ENCODE data around the gene OCA2. TPM values are rescaled to one million over a fixed set of nuclear protein-coding genes. Genes with fewer than 3 reads are reported as not detected.
A peak's percentile ranks its signal among the peaks of the same experiment; 100 is the strongest.

OCA2 gene
- polyA plus RNA-seq, 6 donors from 2014 or later = 0.09 to 0.23 TPM; not detected in 4

DNA sequence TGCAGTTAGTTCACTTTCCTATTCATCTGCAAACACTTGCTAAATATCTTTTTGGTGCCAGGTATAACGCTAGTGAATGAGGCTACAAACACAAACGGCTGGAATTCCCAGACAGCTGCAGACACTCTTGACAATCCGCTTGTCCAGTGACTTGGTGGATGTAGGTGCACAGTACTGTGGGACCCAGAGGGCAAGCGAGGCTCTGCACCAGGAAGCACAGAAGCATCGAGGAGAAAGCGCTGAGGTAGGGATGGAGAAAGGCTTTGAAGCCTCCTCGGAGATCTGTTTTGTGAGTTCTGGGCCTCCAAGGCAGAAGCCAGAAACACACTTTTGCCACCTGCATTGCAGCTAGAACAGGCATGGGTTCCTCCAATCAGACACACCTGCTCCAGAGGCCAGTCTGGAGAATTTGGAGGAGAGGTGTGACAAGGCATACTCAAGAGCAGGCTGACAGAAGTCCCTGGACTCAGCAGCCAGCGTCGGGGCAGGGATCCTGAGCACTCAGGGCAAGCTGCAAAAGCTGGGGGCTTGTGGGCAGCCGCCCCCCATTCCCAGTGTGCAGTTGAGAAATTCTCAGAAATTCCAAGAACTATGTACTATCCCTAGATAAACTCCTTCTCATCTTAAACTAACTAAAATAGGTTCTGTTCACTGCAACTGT lies 232.5 kb downstream of the OCA2 start:
- H3K4me3 Mint-ChIP-seq = no peak overlapping the region
- DNase-seq = no peak
- ATAC-seq (ENCODE audit: low read depth in 2 of 2) = no peak
- no peak overlapping the region for H3K27ac Mint-ChIP-seq
- peaks cover 0 to 8% (median 0%) of the 10 kb centered on the region in 3 donors for H3K27me3 Mint-ChIP-seq
- H3K4me1 Mint-ChIP-seq = peaks cover 4 to 7% (median 6%) of the 10 kb centered on the region in 3 donors
- H3K36me3 Mint-ChIP-seq = peaks cover 0 to under 1% of the 10 kb centered on the region in 2 donors
- peaks cover 0 to 6% (median 5%) of the 10 kb centered on the region in 7 donors for H3K9me3 Mint-ChIP-seq

DNA sequence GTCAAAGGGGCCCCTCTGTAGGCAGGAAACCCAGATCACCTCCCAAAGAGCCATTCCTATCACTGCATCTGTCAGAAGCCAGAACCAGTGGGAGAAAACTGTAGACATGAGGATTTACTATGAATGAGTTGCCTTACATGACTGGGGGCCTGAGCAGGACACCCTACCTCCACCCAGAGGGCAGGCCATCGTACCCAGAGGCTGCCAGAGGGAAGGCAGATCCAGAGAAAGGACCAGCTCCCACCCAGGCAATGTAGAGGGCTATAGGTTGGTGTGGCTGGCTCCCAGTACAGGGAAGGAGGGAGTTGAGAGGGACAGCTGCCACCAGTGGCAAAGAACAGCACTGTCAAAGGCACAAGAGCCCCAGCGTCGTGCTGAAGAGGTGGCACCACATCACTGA lies 233.2 kb downstream of the OCA2 start:
- ATAC-seq (ENCODE audit: low read depth in 2 of 2) (no peak), DNase-seq (no peak)
- peaks cover 0 to 13% (median 7%) of the 10 kb centered on the region in 7 donors for H3K9me3 Mint-ChIP-seq
- peak overlapping the region in 2 of 6 donors; percentile 42 to 47 for H3K27ac Mint-ChIP-seq
- no peak overlapping the region for H3K4me3 Mint-ChIP-seq
- H3K4me1 Mint-ChIP-seq = peaks cover 4 to 7% (median 6%) of the 10 kb centered on the region in 3 donors
- H3K36me3 Mint-ChIP-seq = peaks cover 0 to 7% of the 10 kb centered on the region in 2 donors
- H3K27me3 Mint-ChIP-seq = peaks cover 0 to 8% (median 0%) of the 10 kb centered on the region in 3 donors

DNA sequence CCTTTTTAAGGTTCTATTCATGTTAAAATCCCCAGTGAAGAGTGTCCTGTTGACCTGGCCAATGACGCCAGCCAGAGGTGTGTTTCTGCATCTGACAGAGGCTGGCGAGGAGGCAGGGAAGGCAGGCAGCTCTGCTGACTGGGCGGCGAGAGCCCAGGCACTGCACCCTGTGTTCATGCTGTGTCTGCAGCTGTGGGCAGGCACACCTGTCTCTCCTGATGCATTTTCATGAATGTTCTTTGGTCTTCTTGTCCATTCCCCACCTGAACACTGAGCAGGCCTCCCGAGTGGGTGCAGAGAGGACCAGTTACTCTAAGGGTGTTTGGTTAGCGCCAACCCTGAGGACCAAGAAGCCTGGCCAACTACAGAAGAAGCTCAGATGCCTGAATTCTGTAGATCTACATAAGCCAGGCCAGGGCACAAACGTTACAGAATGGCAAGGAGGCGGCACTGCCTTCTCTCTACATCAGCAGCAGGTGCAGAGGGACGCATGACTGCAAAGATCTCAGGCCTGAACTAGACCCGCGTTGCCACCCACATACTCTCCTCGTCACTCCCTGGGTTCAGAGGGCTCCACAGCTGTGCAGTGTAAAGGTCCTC lies 233.7 kb downstream of the OCA2 start:
- H3K27me3 Mint-ChIP-seq = peaks cover 0 to 8% (median 0%) of the 10 kb centered on the region in 3 donors
- H3K4me3 Mint-ChIP-seq = no peak overlapping the region
- H3K27ac Mint-ChIP-seq = no peak overlapping the region
- H3K9me3 Mint-ChIP-seq = peaks cover 0 to 15% (median 7%) of the 10 kb centered on the region in 7 donors
- H3K36me3 Mint-ChIP-seq = peaks cover 0 to 11% of the 10 kb centered on the region in 2 donors
- DNase-seq = no peak
- peaks cover 4 to 7% (median 6%) of the 10 kb centered on the region in 3 donors for H3K4me1 Mint-ChIP-seq
- peak in 1 of 2 donors; percentile 23 for ATAC-seq (ENCODE audit: low read depth in 2 of 2)

DNA sequence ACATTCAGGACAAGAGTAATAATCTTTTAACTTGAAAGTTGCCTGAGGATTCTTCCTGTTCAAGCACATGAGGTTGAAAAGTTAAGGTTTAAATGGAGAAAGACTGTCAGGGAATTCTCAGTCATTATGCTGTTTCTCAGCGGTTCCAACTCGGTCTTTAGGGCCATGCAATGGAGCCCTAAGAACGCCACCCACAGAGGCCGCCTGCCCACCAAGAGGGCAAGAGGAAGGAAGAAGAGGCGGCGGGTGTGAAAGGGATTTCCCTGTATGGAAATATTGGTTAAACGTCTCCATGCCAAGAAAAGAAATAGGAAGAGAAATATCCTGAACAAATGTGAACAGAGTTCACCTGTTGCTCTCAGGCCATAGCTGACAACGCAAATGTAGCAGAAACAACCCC lies 234.4 kb downstream of the OCA2 start:
- H3K4me3 Mint-ChIP-seq = peak overlapping the region in 1 of 8 donors; percentile 51
- DNase-seq (no peak), ATAC-seq (ENCODE audit: low read depth in 2 of 2) (no peak)
- peaks cover 0 to 8% (median 0%) of the 10 kb centered on the region in 3 donors for H3K27me3 Mint-ChIP-seq
- peaks cover 0 to 11% of the 10 kb centered on the region in 2 donors for H3K36me3 Mint-ChIP-seq
- H3K9me3 Mint-ChIP-seq = peaks cover 0 to 15% (median 7%) of the 10 kb centered on the region in 7 donors
- peaks cover 4 to 7% (median 6%) of the 10 kb centered on the region in 3 donors for H3K4me1 Mint-ChIP-seq
- no peak overlapping the region for H3K27ac Mint-ChIP-seq

DNA sequence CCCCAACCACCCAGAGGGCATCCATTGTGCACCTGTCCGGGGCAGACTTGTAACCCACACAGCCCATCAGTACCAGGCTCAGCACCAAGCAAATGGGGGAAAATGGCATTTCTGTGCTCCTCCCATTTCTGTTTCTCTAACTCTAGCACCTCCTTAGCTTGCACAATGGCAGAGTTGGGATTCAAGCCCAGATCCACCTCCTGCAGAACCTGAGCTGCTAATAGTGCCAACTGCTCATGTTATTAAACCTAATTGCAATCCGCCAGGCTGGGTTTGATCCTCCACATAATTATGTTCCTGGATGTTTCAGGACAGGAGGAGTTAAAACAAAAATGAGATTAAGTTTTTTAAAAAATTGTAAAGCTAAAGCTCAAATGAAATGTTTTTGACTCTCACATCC lies 235.0 kb downstream of the OCA2 start:
- DNase-seq = no peak
- Mint-ChIP-seq H3K4me3 (no peak overlapping the region), H3K27ac (no peak overlapping the region), H3K27me3 (peaks cover 0 to 8% (median 0%) of the 10 kb centered on the region in 3 donors), H3K9me3 (peaks cover 0 to 15% (median 7%) of the 10 kb centered on the region in 7 donors), H3K4me1 (peaks cover 4 to 7% (median 6%) of the 10 kb centered on the region in 3 donors), H3K36me3 (peaks cover 0 to 11% of the 10 kb centered on the region in 2 donors)
- ATAC-seq (ENCODE audit: low read depth in 2 of 2) = no peak

DNA sequence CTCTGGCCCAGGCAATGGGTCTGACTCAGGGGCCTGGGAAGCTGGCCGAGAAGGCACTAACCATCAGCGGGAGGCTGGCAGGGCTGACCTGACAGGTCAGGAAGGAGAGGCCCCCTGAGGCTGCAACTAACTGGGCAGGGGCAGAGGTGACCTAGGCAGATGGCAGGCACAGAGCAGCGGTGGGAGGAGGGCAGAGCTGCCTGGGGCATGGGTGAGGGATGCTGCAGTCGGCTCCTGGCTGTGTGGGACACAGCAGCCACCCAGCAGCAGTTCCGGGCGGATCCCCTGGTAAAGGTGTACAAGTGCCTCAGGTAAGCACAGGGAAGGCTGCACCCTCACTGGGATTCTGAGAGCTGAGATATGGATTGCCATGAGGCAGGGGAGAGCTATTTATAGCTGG lies 236.1 kb downstream of the OCA2 start:
- ATAC-seq (ENCODE audit: low read depth in 2 of 2) = no peak
- H3K27me3 Mint-ChIP-seq = peaks cover 0 to under 1% (median 0%) of the 10 kb centered on the region in 3 donors
- H3K4me1 Mint-ChIP-seq = peaks cover 4 to 7% (median 6%) of the 10 kb centered on the region in 3 donors
- H3K9me3 Mint-ChIP-seq = peaks cover 0 to 16% (median 7%) of the 10 kb centered on the region in 7 donors
- no peak for DNase-seq
- no peak overlapping the region for H3K27ac Mint-ChIP-seq
- no peak overlapping the region for H3K4me3 Mint-ChIP-seq
- H3K36me3 Mint-ChIP-seq = peaks cover 0 to 11% of the 10 kb centered on the region in 2 donors

DNA sequence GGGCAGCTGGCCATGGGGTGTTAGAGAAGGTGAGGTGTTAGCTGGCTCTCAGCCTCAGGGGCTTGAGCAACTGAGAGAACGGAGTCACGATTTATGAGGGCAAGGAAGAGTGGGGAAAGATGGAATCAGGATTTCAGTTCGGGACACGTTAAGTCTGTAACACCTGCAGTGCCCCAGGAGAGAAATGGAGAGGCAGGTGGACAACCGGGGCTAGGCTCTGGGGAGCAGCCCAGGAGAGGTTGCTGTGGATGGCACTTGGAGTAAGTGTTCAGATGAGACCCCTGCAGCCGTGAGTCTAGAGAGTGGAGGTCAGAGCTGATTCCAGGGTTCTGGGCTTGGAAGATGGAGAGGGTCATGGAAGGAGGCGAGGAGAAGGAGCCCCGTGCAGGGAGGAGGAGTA lies 237.9 kb downstream of the OCA2 start:
- H3K27ac Mint-ChIP-seq = peak overlapping the region in 1 of 6 donors; percentile 72
- peaks cover 4 to 7% (median 6%) of the 10 kb centered on the region in 3 donors for H3K4me1 Mint-ChIP-seq
- no peak overlapping the region for H3K4me3 Mint-ChIP-seq
- no peaks in the 10 kb centered on the region for H3K27me3 Mint-ChIP-seq
- DNase-seq = no peak
- peaks cover 0 to 30% (median 19%) of the 10 kb centered on the region in 7 donors for H3K9me3 Mint-ChIP-seq
- ATAC-seq (ENCODE audit: low read depth in 2 of 2) = no peak
- peaks cover 0 to 20% of the 10 kb centered on the region in 2 donors for H3K36me3 Mint-ChIP-seq

DNA sequence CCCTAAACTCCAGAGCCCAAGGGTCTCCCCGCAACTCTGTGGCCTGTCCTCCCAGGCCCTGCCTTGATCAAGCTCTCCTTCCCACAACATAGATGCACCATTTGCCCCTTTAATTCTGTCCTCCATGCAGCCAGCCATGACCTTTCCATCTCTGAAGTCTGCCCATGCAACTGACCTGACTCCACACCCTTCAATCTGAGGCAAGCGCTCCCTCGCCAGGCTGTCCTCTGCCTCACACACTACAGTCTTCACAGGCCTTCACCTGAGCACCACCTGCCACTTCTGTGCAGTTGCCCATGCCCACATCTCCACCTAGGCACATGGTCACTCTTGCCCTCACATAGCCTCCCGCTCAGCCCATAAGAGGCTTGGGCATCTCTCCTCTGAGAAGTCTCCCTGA lies 244.0 kb downstream of the OCA2 start:
- ATAC-seq (ENCODE audit: low read depth in 2 of 2) = no peak
- peaks cover 4 to 15% of the 10 kb centered on the region in 2 donors for H3K36me3 Mint-ChIP-seq
- no peak overlapping the region for H3K27ac Mint-ChIP-seq
- peaks cover 0 to 7% (median 0%) of the 10 kb centered on the region in 3 donors for H3K27me3 Mint-ChIP-seq
- DNase-seq = no peak
- peaks cover 4 to 25% (median 13%) of the 10 kb centered on the region in 7 donors for H3K9me3 Mint-ChIP-seq
- H3K4me3 Mint-ChIP-seq = no peak overlapping the region
- no peaks in the 10 kb centered on the region for H3K4me1 Mint-ChIP-seq

DNA sequence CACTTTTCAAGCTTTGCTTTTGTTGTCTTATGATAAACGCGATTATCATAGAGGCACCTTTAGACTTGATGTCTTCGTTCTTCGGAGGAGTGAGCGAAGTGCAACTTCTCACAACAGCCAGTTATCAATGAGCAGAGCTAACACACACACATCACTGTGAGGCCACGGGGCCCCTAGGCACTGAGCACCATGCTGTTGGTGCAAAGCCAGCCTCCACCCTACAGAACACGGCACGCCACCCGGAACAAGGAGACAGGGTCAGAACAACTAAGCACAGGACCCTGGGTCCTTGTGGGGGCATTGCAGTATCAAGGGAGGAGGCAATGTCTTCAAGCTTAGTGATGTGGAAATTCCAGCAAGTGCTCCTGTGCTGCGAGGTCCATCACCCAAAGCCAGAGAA lies 244.5 kb downstream of the OCA2 start:
- Mint-ChIP-seq H3K27ac (no peak overlapping the region), H3K36me3 (peaks cover 4 to 15% of the 10 kb centered on the region in 2 donors), H3K4me3 (no peak overlapping the region), H3K9me3 (peaks cover 4 to 25% (median 16%) of the 10 kb centered on the region in 7 donors), H3K27me3 (peaks cover 0 to 7% (median 0%) of the 10 kb centered on the region in 3 donors), H3K4me1 (no peaks in the 10 kb centered on the region)
- DNase-seq (no peak), ATAC-seq (ENCODE audit: low read depth in 2 of 2) (no peak)

DNA sequence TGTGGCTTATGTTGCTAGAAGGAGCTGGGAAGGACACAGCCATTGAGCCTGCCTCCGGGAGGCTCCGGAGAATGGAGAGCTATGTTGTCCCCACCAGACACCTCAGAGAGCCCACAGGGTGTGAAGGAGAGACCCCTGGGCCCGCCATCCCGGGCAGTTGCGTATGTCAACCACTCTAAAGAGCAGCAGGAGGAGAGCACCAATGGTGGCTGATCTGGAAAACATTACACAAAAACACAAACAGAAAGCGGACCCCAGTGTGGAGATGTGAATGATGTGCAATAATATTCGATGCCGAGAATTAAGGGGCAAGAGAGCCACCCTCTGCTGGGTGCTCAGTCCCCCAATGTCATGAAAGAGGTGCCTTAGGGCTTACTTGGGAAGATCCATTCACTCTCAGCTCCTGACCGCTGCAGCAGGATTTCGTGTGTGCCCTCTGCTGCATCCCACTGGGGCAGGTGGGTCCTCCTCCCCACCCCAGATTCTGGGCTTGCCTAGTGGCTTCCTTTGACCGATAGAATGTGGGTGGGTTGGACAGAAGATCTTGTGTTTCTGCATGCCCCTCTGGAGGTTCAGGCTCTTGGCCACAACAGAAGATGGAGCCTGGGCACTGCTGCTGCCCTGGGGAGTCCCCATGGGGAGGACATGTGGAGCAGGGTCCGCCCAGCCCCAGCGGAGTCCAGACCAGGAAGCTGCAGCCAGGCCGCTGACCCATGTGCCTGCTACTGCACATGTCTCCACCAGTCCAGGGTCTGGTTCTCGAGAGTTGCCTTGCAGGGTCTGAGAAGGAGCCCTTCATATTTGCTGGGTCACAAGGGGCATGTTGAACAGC lies 245.3 kb downstream of the OCA2 start:
- peaks cover 4 to 15% of the 10 kb centered on the region in 2 donors for H3K36me3 Mint-ChIP-seq
- ATAC-seq (ENCODE audit: low read depth in 2 of 2) = no peak
- H3K4me3 Mint-ChIP-seq = no peak overlapping the region
- H3K4me1 Mint-ChIP-seq = no peaks in the 10 kb centered on the region
- DNase-seq = no peak
- no peak overlapping the region for H3K27ac Mint-ChIP-seq
- H3K9me3 Mint-ChIP-seq = peaks cover 4 to 28% (median 18%) of the 10 kb centered on the region in 7 donors
- peaks cover 0 to 7% (median 0%) of the 10 kb centered on the region in 3 donors for H3K27me3 Mint-ChIP-seq

DNA sequence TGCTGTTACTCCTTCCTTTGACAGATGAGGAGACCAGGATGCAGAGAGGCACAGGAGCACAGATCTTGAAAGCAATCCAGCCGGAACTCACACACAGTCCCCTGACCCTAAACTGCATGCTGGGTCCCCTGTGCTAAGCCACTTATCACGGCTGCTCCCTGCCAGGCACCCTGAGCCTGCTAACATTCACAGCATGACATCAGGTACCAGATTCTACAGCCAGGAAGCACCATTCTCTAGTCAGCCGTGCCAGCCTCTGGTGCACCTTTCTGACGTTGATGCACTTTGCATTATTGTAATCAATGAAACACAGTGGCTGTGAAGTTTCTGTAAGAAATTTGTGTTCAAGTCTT lies 247.3 kb downstream of the OCA2 start:
- Mint-ChIP-seq H3K27me3 (peaks cover 0 to 7% (median 0%) of the 10 kb centered on the region in 3 donors), H3K4me1 (no peaks in the 10 kb centered on the region), H3K4me3 (no peak overlapping the region), H3K9me3 (peaks cover 4 to 19% (median 9%) of the 10 kb centered on the region in 7 donors), H3K27ac (no peak overlapping the region), H3K36me3 (peaks cover 4 to 7% of the 10 kb centered on the region in 2 donors)
- DNase-seq (no peak), ATAC-seq (ENCODE audit: low read depth in 2 of 2) (no peak)

DNA sequence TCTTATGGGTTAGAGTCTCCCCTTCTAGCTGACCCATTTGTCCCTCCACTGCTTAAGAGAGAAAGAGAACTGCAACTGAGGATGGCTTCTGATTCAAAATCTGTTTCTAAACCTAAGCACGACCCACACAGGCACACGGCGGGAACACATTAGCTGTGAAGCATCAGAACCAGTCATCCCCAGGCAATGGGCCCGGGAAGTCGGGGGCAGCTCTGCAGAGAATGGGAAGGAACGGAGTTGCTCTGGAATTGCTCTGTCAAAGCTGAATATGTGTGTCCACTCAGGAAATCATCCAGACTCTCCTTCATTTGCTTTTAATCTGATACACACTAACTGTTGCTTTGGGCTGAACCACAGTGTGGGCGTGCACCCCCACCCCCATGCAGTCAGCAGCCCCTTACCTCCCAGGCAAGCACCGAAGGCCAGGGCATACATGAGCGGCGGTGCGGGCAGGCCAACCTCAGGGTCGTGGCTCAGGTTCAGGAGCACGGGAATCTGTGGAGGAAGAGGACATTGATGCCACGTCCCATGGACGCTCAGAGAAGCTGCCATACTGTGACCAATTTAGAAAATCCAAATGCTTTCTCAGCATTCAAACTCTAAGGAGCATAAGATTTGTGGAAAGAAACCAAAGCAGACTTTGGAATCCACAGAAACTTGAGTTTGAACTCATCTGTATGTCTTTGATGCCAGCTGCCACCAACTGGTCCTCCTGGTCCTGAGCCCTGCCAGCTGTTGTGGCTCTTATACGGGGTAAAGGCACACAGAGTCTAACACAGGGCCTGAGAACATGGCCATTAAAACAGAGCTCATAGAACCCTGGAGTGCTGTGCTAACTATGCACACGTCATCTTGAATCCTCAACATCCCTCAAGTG lies 247.9 kb downstream of the OCA2 start:
- H3K27me3 Mint-ChIP-seq = peaks cover 0 to 7% (median 0%) of the 10 kb centered on the region in 3 donors
- no peak overlapping the region for H3K27ac Mint-ChIP-seq
- no peak for DNase-seq
- H3K36me3 Mint-ChIP-seq = peaks cover 4 to 7% of the 10 kb centered on the region in 2 donors
- ATAC-seq (ENCODE audit: low read depth in 2 of 2) = no peak
- no peak overlapping the region for H3K4me3 Mint-ChIP-seq
- H3K4me1 Mint-ChIP-seq = no peaks in the 10 kb centered on the region
- peaks cover 4 to 19% (median 9%) of the 10 kb centered on the region in 7 donors for H3K9me3 Mint-ChIP-seq

All from naive B cell (primary cell).